Right forelimb (tissue), 1 donor: ENCODE results near the gene COMMD7.
A peak's percentile ranks its signal among the peaks of the same experiment; 100 is the strongest.

Experiments
- DNase-seq: peaks from one replicate; pipeline ENCODE4 v3.0.0-alpha.2; 2018

The COMMD7 gene

DNA sequence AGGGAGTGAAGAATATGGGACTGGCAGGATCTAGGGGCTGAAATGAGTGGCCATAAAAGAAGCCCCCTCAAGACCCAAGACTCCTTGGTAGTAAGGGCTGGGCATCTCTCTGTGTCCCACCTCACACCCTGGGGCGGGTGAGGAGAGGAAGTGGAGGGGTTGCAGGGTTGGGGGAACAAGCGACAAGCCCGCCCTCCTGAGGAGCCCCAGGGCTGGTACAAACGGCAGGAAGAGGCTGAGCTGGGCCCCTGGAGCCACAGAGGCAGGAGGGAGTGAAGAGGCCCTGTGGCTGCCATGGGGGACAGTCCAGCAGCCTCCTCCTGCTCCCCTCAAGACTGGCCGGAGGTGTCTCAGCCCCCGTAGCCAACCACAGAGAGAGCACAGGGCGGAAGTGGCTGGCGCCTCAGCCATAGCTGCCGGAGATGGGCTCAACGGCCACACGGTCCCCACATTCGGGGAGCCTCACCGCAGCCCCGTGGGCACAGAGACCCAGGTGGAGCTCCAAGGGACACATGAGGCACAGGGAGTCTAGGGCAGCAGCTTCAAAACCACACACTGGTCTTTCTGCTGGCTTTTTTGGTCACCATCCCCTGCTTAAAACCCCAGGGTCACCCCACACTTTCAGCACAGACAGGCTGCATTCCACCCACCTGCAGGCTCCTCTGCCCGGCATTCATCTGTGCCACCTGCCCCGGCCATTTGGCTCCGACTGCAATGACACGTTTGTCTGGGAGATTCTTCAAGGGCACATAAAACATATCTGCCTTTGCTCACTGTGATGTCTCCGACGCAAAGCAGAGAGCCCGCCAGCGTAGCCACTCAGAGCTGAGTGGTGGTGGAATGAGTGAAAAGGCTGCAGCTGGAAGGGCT, 70.0 kb downstream of the COMMD7 start:
- no peak for DNase-seq

DNA sequence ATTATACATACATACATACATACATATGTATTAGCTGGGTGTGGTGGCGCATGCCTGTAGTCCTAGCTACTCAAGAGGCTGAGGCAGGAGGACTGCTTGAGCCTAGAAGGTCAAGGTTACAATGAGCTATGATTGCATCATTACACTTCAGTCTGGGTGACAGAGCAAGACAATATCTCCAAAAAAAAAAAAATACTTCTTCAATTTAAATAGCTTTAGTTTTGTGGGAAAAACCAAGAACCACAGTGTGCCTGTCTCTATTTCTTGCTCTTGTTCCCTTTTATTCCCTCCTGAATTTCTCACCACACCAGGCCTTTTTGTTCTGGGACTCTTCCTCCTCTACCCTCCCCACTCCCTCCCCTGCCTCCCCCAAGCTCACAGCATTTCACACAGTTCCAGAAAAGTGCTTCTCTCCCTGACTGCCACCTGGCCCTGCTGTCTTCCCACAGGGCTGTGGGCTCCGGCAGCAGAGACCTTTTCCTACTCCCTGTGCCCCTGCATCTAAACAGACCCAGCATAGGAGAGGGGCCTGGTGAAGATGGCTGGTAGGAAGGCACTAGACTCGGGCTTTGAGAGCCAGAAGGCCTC, 70.8 kb downstream of the COMMD7 start:
- DNase-seq, result no peak

- DNase-seq, result no peak
Observed at GRCh38 chr20:32670773-32671455, 72.4 kb downstream of the COMMD7 start.

GRCh38 chr20:32667027-32667426, 76.2 kb downstream of the COMMD7 start:
- DNase-seq, result no peak

DNA sequence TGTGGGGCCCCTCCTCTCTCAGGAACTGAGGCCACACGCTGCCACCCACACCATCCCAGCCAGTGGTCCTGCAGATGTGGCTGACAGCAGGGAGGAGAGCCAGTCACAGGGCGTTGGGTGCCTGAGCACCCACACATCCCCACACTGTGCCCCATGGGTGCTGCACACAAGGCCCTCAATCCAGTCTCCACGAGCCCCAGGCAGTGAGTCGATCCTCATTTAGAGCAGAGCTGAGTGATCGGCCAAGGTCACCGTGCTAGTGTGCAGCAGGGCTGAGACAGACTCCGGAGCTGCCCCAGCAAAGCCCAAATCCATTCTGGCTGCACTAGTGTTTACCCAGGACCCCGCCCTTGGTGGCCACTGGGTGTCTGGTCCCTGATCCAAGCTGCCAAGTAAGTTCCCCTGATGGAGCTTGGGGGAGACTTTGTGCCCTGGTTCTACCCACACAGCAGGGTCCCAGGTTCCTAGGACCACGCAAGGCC, 78.5 kb downstream of the COMMD7 start:
- DNase-seq, result no peak

DNA sequence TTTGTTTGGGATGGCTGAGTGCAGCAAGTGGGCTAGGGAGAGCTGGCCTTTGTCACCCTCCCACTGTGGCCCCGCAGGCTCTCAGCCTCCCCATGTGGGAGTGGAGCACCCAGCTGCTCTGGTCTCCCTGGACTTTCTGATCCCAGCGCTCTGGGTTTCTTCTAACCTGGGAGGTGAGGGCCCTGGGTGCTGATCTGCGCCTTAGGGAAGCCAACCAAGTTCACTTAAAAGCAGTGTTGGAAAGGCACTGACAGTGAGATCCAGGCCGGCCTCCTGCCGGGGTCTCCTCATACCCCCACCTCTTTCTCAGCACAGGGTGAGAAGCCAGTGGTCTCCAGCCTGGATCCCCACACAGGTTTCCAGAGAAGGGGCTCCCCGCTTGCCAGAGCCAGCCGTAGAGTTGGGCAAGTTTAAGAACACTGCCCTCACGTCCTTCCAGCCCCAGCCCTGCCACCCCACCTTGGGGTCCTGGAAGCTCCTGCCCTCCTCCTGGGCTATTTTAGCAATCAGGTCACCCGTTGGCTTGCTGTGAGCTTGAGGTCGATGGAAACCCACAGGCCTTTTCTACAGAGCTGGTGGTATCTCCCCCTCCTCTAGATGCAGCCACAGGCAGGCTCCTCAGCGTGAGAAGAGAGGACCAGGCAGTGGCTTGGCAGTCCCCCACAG, 79.1 kb downstream of the COMMD7 start:
- no peak for DNase-seq

DNA sequence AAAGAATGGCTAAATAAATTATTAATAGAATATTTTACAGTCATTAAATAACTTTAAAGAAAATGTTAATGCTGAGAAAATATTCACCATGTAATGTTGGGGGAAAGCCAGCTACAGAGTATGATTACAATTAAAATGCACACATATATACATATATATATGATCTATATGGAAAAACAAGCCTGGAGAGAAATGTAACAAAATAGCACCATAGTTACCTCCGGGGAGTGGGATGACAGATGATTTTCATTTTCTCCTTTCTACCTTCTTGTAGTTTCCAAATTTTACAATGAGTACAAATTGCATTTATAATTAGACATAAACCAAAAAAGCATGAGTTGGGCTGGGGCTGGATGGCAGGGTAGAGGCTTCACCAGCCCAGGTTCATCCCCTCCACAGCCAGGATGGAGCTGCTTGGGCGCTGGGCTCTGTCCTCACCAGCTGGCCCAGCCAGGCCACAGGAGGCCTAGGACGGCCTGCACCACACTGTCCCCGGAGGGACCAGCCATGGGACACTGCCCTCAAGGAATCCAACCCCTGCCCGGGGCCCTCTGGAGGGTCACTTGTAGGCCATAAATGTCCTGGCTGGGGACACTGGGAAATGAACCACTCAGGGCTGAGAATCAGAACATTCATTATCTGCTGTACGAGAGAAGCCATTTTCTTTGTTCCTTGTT, 79.8 kb downstream of the COMMD7 start:
- no peak for DNase-seq

- DNase-seq, result no peak
Observed at GRCh38 chr20:32661820-32662528, 81.3 kb downstream of the COMMD7 start.

DNA sequence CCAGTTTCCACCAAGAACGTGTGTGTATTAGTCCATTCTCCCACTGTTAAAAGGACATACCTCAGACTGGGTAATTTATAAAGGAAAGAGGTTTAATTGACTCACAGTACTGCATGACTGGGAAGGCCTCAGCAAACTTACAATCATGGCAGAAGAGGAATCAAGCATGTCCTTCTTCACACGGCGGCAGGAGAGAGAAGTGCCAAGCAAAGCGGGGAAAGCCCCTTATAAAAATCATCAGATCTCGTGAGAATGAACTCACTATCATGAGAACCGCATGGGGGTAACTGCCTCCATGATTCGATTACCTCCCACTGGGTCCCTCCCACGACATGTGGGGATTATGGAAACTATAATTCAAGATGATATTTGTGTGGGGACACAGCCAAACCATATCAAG, 82.6 kb downstream of the COMMD7 start:
- DNase-seq, result no peak

- no peak for DNase-seq
Observed at GRCh38 chr20:32656827-32657226, 86.4 kb downstream of the COMMD7 start.

- DNase-seq, result no peak
Observed at GRCh38 chr20:32655903-32656512, 87.3 kb downstream of the COMMD7 start.

DNA sequence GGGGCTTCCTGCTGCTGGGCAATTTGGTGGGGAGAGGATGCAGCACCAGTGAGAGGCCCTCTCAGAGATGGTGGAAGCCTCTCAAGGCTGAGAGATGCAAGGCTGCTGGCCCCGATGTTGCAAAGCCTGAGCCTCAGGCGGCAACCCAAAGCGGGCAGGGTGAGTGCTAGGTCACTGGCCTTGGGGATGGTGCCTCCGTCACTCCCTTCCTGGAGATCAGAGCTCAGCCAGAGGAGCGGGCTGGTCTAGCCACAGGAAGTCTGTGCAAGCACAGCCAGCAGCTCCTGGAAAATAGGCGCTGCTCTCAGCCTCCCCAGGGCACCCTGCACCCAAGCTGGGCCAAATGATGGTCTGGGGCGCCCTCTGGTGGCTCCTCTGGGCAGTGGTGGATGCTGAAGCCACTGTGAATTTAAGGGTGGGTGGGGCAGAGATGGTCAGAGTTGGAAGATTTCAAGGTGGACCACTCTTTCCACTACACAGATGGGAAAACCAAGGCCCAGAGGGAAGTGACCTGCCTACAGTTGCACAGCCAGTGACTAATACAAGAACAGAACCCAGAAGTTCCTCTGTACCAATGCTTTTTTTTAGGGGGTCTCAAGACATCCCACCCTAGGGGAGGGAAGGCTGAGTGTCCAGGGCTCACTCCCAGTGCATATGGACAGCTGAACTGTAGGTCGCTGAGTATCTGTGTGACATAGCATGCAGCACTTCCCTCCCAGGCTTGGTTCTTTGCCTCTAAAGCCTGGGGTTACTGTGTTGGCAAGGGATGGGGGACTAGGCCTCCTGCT, 90.3 kb downstream of the COMMD7 start:
- DNase-seq, result peak; percentile 92
